H1 (cell line): Measurements from ENCODE around the gene PRRT1B. TPM values are rescaled to one million over a fixed set of nuclear protein-coding genes. Genes with fewer than 3 reads are reported as not detected.

Experiments used
- polyA plus RNA-seq, 7 experiments: library from polyadenylated mRNA; depleted of rRNA in 3 of 7; stranded (reverse) in 5 of 7; unstranded in 2 of 7; fragments of >200 nt in 5 of 7; fragments of 200-250 nt in 2 of 7; gene quantifications; 1 replicate in 5 of 7; 2 replicates in 1 of 7; 4 replicates in 1 of 7; pipeline versions ENCODE4 v1.2.1 to v1.2.3, GENCODE V29; 2011 to 2013; ENCODE audit warnings: missing spikeins in 2 of 7, mixed read lengths in 2 of 7
- total RNA-seq: library from RNA; stranded (reverse); fragmentation: NEBNext Ultra II Directional; extraction: Animal tissue kit (Norgen Biotek cat#: 25700); gene quantifications from 2 replicates; pipeline ENCODE4 v1.2.1, GENCODE V29; 2021
- TF ChIP-seq, protein P1 (sequence below): IDR thresholded peaks from 2 replicates; pipeline ENCODE4 v1.6.1; 2012; ENCODE audit warnings: low read length, inconsistent platforms

The PRRT1B gene
- total and polyA plus RNA-seq, 2 of the 8 experiments (the other 6 are each of a cell fraction or from before 2014, with no cell fraction given) = 0.30 to 1.2 TPM

DNA sequence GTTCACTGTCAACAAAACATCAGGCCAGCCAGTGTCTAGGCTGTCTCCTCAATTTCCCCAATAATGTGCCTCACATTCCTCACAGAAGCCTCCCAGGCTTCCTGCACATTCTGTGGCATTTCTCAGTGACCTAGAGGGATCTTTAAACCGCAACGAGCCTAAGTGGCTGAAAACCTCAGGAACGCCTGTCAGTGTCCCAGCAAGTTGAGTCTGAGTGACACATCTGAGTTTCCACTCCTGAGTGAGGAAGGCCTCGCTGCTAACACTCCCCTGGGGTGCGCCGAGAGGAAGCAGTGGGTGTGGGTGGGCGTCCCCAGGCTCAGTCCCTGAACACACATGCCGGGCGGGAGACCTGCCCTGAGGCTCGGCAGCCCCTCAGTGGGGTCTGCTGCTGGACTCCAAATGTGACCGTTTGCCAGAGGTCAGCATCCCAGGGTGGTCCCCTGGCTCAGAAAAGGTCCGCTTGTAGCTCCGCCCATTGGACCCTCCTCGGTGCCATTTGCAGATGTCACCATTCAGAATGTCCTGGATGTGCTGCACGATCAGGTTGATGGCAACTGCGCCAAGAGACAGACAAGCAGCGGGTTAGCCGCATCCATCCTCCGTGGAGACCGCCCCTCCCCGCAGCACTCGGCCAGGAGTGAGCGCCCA, 20.5 kb upstream of the PRRT1B start (continued):
- TF ChIP-seq, protein P1, sequence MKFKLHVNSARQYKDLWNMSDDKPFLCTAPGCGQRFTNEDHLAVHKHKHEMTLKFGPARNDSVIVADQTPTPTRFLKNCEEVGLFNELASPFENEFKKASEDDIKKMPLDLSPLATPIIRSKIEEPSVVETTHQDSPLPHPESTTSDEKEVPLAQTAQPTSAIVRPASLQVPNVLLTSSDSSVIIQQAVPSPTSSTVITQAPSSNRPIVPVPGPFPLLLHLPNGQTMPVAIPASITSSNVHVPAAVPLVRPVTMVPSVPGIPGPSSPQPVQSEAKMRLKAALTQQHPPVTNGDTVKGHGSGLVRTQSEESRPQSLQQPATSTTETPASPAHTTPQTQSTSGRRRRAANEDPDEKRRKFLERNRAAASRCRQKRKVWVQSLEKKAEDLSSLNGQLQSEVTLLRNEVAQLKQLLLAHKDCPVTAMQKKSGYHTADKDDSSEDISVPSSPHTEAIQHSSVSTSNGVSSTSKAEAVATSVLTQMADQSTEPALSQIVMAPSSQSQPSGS = no peak
